Stimulated activated CD4-positive, alpha-beta T cell treated with anti-CD3 and anti-CD28 coated beads, Interleukin-12 subunit alpha, Interleukin-12 subunit beta, amount 100 ng/mL, for 24 hours (primary cell): ENCODE results near the gene GOLGA3.
"Not testable (repeated sequence)": the region's sequence is repeated elsewhere in the genome, so short reads cannot be mapped to it uniquely, and the experiment has no call there.

Experiments
- DNase-seq, 2 experiments: peaks; one replicate each; pipeline ENCODE4 v3.0.0-alpha.2; 2020; ENCODE audit warnings: low read depth in 2 of 2

GOLGA3 gene

DNA sequence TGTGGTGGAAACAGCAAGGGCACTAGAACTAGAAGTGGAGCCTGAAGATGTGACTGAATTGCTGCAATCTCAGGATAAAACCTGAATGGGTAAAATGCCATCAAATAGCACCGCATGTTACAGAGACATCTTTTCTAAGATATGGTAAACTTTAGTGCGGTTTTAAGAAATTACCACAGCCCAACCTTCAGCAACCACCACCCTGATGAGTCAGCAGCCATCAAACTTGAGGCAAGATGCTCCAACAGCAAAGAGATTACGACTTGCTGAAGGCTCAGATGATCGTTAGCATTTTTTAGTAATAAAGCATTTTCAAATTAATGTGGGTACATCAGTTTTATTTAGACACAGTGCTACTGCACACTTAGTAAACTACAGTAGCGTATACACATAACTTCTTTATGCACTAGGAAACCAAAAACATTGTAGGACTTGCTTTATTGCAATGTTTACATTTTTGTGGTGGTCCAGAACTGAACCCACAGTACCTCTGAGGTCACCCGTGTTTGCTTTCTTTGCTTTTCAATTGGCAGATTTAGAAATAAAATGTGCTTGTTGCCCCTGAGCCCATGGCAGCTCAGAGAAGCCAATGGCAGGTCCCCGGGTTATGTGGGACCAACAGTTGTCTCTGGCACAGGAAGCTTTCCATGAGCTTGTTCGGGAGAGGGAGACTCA lies 15.9 kb downstream of the GOLGA3 start:
- DNase-seq: no peak

DNA sequence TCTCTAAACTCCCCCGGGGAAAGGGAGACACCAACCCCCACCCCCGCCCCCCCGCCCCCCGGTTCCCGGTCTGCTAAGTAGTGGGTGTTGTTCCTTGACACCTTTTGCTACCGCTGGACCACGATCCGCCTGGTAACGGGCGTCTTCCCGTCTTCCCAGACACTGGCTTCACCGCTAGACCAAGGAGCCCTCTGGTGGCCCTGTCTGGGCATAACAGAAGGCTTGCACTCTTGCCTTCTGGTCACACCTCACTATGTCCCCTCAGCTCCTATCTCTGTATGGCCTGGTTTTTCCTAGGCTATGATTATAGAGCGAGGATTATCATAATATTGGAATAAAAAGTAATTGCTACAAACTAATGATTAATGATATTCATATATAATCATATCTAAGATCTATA lies 19.3 kb downstream of the GOLGA3 start:
- DNase-seq: not testable (repeated sequence)

DNA sequence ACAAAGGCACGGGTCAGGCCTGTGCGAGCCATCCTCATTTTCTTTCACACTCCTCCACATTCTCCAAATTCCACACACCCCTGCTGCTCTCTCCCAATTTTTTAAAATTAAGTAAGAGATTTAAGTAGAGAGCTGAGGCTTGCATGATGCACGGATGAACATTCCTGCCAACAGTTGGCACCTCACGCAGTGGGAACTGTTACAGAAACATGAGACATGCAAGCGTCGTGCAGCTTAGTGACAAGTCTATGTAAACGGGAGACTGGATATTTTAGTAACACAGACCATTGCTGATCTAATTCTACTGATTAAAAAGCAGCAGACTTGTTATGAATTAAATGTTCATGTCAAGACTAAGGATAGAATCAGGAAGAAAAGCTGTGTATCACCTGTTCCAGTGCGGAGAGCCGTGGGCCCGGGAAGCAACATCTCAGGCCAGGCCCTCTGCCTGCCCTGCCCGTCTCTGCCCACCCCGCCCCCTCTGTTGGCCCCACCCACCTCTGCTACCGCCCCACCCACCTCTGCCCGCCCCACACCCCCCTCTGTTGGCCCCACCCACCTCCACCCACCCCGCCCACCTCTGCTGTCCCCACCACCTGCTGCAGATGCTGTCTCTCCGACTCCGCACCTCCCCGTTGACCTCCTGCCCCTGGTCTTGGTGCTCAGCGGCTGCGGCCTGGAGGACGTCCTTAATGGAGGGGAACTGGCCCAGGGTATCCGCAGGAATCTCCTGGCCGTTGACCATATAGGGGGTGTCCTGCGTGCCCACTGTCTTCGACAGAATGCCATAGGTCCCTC lies 21.2 kb downstream of the GOLGA3 start:
- DNase-seq: no peak

DNA sequence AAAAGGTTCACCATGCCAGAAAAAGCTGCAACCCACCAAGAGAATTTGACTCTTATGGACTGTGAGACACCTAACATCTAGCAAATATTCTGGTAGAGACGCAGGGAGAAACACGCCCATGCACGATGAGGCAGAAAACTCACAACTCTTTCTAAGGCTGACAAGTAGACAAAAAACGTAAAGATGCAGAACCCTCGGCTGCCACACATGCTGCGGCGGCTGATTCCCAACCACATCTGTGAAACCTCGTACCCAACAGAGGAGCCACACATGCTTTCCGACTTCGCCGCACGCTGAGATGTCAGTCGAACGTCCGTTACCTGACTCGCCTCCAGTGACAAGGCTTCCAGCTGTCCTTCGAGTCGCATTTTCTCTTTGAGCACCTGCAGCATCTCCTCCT lies 21.8 kb downstream of the GOLGA3 start:
- peak in 1 of 2 experiments; percentile 37 for DNase-seq

DNA sequence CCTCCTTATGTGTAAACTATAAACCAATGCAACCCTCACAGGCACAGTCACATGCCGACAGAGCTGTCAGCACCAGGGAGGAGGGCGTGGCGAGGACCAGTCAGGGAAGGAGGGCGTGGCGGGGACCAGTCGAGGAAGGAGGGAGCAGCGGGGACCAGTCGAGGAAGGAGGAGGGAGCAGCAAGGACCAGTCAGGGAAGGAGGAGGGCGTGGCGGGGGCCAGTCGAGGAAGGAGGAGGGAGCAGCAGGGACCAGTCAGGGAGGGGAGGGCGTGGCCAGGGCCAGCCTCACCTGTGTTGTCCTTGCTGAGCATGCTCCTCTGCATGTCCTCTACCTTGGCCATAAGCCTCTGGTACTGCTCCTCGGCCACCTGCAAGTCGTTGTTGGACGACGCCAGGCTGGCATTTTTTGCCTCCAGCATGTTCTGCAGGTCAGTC lies 24.2 kb downstream of the GOLGA3 start:
- DNase-seq: no peak

DNA sequence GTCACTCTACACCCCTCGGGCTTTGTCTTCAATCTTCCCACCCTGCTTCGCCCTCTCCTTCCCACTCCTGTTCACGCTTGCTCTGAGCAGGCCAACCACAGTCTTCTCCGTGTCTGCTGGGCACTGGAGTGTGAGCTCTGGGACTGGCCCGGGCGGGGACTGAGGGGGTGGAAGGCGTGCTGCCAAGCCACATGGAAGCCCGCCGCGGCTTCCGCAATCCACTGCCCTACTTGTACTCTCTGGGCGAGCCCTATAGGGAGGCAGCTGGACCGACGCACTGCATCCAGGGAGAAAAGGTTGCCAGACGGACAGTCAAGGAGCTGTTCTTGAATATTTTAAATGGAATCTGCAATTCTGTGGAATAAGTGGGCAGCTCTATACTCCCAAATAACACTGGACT lies 24.8 kb downstream of the GOLGA3 start:
- no peak for DNase-seq

DNA sequence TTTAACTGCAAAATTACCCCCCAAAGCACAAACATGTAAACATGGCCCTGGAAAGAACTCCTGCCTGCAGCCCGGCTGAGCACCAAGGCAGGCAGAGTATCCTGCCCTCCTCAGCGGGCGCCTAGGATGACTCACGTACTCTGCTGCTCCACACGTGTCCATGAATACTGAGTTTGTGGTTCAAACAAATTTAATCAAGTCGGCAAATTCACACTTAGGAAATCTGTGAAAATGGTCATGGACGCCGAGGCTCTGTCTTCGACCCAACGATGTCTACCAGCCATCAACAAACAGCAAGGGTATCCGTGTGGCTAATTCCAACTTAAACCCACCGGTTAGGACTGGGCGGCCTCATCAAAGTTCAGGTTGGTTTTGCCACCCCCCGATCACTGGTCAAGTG lies 25.5 kb downstream of the GOLGA3 start:
- DNase-seq: no peak

DNA sequence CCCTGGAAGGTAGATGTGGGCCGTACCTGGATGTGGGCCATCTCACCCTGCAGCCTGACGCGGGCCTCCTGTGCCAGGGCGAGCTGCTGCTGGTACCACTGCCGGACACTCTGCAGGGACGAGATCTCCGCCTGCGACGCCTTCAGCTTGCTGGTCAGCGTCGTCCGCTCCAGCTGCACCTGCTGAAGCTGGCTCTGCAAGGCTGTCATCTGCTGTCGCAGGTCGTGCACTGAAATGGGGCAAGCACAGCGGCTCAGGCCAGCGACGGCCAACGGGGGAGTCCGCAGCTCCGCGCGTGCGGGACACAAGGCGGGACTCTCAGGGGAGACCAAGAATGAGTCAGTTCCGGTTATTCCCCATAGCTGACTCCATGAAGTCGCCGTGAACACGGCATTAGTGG lies 26.9 kb downstream of the GOLGA3 start:
- no peak for DNase-seq

DNA sequence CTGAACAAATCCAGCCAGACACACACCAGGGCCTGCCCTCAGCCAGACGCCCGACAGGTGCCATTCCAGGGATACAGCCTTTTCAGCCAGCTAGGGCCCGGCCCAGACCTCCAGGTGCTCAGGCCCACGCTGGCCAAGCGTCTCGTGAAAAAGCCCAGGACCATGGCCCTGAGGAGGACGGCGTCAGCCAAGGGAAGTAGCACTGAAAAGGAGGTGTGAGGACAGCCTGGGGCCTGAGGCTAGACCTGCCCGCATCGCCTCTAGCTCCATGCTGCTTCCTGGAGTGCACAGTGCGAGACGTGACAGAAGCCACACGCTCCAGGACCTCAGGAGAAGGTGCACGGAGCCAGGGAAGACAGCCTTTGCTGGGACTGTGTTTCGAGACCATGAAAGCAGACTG lies 29.8 kb downstream of the GOLGA3 start:
- DNase-seq: no peak

DNA sequence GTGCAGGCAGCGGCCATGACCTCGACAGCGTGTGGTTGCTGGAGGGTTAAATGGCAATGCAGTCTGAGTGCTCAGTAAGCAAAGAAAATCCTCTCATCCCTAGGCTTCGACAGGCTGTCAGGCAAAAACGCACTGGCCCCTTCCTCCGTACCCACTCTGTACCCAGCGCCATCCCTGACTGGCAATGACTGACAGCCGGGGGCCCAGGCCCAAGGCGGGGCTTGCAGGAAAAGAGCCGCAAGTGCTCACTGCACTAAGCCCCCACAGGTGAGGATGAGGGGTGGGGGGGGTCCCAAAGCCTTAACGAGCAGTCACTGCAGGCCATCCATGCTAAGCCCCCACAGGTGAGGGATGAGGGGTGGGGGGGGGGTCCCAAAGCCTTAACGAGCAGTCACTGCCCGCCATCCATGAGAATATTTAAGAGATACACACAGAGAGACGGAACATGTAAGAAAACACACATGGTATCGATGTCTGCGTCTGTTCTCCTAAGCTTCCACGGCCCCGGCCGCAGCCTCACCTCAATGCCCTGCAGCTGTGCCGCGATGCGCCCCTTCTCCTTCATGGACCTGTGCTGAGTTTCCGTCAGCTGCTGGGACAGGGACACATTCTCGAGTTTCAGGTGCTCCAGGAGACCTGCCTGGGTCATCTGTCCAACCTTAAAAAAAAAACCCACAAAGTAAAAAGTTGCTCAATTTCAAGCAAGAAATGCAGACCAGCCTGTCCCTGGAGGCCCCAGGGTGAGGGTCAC lies 30.7 kb downstream of the GOLGA3 start:
- no peak for DNase-seq

DNA sequence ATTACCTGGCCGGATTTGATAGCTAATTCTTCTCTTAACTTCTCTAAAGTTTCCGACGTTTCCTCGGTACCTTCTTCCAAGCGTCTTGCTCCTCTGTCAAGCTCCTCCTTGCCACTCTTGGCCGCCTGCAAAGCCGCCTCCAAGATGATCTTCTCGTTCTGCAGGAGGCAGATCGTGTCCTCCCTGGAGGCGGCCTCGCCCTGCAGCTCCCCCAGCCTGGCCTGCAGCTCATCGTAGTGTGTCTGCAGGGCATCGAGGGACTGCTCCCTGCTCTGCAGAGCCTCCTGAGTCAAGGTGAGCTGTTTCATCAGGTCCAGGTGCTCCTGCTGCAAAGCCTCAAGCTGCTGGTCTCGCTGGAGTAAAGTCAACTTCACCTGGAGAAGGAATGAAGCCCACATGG lies 32.8 kb downstream of the GOLGA3 start:
- DNase-seq: no peak

DNA sequence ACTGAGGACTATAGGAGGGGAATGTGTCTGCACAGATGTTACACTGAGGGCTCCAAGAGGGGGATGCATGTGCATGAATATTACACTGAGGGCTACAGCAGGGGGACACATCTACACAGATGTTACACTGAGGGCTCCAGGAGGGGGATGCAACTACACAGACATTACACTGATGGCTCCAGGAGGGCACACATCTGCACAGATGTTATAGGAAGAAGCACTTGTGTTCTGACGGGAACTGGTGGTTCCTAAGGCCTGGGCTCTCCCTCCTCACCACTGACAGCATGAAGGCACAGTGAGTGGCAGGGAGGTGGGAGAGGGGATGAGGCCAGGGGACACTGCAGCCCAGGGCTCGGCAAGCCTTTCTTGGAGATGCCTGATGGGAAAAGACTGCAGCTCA lies 36.7 kb downstream of the GOLGA3 start:
- DNase-seq: not testable (repeated sequence)

DNA sequence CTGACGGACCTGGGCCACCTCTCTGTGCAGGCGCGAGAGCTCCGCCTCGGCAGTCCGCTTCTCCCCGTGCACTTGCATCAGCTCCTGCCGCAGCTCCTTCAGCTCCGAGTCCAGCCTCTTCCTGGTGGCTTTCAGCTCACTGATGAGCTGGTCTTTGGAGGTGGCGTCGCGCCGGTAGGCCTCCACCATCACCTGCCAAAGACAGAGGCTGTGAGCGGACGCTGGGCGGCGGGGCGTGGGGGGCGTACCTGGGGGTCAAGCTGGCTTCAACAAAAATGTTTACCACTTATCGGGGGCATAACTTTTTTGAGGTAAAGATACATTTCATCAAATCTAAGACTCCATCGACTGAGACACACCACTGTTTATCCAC lies 39.6 kb downstream of the GOLGA3 start:
- no peak for DNase-seq

DNA sequence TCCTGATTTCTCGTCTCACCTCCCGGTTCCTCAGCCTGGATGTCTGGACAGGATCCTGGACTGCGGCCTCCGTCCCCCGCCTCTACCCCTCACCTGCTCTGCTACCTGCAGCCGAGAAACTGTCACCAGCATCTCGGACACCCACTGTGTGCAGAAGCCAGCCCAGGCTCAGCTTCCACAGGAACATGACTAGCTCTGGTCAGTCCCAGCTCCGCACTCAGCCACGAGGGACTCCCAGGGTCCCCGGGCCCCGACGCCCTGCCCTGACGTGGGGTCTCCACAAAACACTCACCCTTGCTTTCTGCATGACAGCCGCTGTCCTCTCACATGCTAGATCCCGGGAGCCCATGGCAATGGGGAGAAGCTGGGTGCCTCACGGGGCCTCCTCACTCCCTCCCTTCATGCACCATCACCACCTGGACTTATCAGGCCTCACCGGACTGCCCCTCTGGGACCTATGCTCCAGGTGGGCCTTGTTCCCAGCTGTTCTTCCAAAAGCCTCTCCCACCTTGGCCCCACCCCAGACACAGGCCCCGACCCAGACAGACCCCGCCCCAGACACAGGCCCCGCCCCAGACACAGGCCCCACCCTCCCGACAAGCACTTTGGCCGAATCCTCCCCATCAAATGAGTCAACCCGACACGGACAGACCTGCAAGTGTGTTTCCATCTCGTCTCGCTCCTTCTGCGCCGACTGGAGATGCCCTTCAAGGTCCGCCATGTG lies 40.1 kb downstream of the GOLGA3 start:
- no peak for DNase-seq

DNA sequence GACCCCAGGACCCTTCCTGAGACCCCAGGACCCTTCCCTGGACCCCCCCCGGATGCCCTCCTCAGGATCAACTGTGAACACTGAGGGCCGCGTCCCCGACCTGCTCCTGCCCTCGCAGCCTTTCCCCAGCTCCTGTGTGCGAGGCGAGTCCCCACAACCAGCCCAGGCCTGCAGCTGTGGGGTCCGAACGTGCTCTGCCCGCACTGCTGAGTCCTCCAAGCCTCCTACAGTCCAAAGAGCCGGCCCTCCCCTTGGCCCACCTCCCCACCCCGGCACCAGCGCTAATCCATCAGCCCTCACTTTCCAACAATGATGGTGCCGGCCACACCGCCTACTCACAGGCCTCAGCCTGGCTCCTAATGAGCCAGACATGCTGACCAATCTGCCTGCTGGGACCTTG lies 40.8 kb downstream of the GOLGA3 start:
- DNase-seq: no peak

DNA sequence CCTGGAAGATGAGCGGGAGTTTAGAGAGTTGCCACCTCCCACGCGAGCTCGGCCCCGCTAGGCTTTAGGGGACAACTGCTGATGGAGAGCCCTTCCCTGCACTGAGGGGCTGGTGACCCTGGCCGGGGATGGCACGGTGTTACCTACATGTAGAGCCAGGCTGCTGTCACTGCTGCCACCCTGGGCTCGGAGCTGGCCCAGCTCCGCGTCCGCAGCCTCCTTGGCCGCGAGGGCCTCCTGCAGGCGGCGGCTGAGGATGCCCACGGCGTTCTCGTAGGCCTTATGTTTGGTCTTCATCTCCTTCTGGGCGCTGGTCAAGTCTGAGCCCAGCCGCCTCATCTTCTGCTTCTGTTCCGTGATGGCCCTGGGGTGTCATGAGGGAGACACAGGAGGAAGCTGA lies 42.5 kb downstream of the GOLGA3 start:
- DNase-seq: no peak

DNA sequence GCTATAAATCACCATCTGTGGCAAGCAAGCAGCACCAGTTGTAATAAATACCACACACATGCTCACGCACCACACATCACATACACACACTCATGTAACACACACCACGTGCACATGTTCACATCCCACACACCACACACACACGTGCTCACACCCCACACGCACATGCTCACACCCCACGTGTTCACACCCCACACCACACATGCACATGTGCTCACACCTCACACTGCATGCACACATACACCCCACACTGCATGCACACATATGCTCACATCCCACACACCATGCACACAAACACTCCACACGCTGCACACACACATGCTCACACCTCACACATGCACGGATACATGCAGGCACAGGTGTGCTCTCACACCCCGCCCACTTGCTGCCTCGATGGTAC lies 44.1 kb downstream of the GOLGA3 start:
- no peak for DNase-seq

DNA sequence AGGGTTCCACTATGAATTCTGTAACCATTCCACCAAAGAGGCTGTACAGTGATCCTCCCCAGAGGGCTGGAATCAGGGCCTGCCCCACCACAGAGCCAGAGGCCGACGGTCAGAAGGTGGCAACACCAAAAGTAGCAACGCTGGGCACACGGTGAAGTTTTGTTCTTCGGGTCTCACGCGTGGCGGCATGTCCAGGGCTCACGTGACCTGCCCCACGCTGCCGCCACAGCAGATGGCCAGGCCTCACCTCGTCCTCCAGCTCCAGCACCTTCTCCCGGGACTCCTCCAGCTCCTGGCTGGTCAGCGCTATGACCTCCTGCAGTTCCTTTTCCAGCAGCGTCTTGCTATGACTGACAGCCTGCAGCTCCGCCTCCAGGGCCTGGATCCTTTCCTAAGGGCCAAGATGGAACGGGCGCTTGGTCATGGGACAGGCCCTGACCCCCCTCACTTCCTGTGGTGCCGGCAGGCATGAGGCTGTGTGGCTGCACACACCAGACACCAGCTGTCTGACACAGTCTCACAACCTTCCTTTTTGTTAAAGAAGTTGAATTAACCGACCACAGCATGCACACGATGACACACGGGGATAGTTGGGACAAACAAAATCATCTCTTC lies 44.6 kb downstream of the GOLGA3 start:
- no peak for DNase-seq

DNA sequence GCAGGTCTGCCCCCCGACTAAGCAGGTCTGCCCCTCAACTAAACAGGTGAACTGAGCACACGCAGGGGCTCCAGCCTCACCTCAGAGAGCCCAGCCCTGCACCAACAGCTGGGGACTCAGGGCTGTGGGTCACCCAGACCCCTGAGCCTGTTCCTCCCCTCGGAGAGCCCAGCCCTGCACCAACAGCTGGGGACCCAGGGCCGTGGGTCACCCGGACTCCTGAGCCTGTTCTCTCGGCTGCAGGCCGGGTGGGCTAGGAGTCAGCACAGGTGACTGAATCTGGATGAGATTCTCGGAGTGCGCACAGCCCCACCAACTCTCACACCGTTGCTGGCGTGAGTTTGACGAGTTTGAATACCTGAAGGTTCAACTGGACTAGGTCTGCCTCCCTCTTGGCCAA lies 46.7 kb downstream of the GOLGA3 start:
- no peak for DNase-seq

DNA sequence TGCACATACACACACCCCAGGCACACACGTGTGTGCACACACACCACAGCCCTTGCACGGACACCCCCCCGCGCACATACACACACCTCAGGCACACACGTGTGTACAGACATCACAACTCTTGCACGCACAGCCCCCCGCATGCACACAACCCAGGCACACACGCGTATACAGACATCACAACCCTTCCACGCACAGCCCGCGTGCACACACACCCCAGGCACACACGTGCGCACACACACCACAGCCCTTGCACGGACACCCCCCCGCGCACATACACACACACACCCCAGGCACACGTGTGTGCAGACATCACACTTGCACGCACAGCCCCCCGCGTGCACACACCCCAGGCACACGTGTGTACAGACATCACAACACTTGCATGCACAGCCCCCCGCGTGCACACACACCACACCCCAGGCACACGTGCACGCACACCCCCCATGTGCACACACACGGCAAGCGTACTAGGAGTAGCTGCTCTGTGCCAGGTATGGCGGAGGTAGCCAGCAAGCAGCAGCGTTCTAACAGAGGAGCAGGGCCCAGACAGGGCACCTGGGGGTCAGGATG lies 48.8 kb downstream of the GOLGA3 start:
- no peak for DNase-seq

DNA sequence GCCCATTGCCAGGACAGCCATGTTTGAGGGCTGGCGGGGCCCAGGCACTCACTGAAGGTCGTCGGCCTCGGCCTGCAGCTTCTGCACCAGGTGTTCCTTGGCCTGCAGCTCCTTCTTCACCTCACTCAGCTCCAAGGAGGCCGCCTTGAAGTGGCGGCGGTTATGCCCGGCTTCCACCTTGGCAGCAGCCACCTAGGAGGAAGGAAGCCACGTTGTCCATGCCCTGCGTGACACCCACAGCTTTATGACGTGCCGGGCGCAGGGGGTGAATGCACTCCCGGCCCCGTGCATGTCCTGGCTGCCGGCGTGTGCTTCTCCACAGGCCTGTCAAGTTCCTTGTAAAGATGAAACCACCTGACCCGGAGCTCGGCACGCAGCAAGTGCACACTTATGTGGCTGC lies 51.1 kb downstream of the GOLGA3 start:
- no peak for DNase-seq
